Effector memory CD8-positive, alpha-beta T cell (primary cell): ENCODE measurements around the gene BLOC1S4.
A peak's percentile ranks its signal among the peaks of the same experiment; 100 is the strongest.
"Not testable (repeated sequence)": the region's sequence is repeated elsewhere in the genome, so short reads cannot be mapped to it uniquely, and the experiment has no call there.

Source experiments
- ATAC-seq: fragments of 150-1000 bp; cut with Tn5 transposase; replicated peaks from 2 replicates; pipeline ENCODE4 v1.10.0; 2021; ENCODE audit warnings: mild to moderate bottlenecking, moderate library complexity
- DNase-seq, 3 experiments: peaks; one replicate each; pipeline ENCODE4 v3.0.0; 2021
- H3K27ac Mint-ChIP-seq, 2 donors: one replicate each; pipeline ENCODE4 v1.8.0; 2022; ENCODE audit warnings: mild to moderate bottlenecking in 2 of 2, mixed read lengths in 2 of 2, moderate library complexity in 2 of 2
- H3K27me3 Mint-ChIP-seq, 2 donors: one replicate each; pipeline ENCODE4 v1.8.0; 2022; ENCODE audit warnings: mixed read lengths in 2 of 2
- H3K36me3 Mint-ChIP-seq: one replicate; pipeline ENCODE4 v1.8.0; 2022; ENCODE audit warnings: mild to moderate bottlenecking, moderate library complexity, mixed read lengths; ENCODE audit not compliant: insufficient read depth
- H3K4me1 Mint-ChIP-seq, 2 donors: one replicate each; pipeline ENCODE4 v1.8.0; 2022; ENCODE audit warnings: low read depth in 2 of 2, mixed read lengths in 2 of 2
- H3K4me3 Mint-ChIP-seq, 2 donors: one replicate each; pipeline ENCODE4 v1.8.0; 2022; ENCODE audit warnings: mild to moderate bottlenecking in 2 of 2, mixed read lengths in 2 of 2, moderate library complexity in 2 of 2
- H3K9me3 Mint-ChIP-seq, 2 donors: one replicate each; pipeline ENCODE4 v1.8.0; 2022; ENCODE audit warnings: mixed read lengths in 2 of 2

Gene BLOC1S4

GRCh38 chr4:6747294-6748051 lies 31.5 kb downstream of the BLOC1S4 start:
- H3K36me3 Mint-ChIP-seq: peaks cover 4% of the 10 kb centered on the region
- no peaks in the 10 kb centered on the region for H3K27me3 Mint-ChIP-seq
- no peak overlapping the region for H3K4me3 Mint-ChIP-seq
- H3K9me3 Mint-ChIP-seq: no peaks in the 10 kb centered on the region
- ATAC-seq: no peak
- peaks cover 9% of the 10 kb centered on the region in 2 donors for H3K4me1 Mint-ChIP-seq
- H3K27ac Mint-ChIP-seq: no peak overlapping the region
- no peak for DNase-seq

- Mint-ChIP-seq H3K4me3 (no peak overlapping the region), H3K27ac (no peak overlapping the region), H3K9me3 (no peaks in the 10 kb centered on the region), H3K4me1 (peaks cover 9% of the 10 kb centered on the region in 2 donors), H3K27me3 (no peaks in the 10 kb centered on the region), H3K36me3 (peaks cover 4% of the 10 kb centered on the region)
- no peak for DNase-seq
- no peak for ATAC-seq
Observed at GRCh38 chr4:6748286-6748685, 32.3 kb downstream of the BLOC1S4 start.

- H3K27me3 Mint-ChIP-seq: no peaks in the 10 kb centered on the region
- ATAC-seq: no peak
- H3K4me1 Mint-ChIP-seq: peaks cover 9% of the 10 kb centered on the region in 2 donors
- DNase-seq: no peak
- H3K36me3 Mint-ChIP-seq: peaks cover 4% of the 10 kb centered on the region
- H3K27ac Mint-ChIP-seq: peak overlapping the region; percentile 62 to 73
- H3K4me3 Mint-ChIP-seq: no peak overlapping the region
- no peaks in the 10 kb centered on the region for H3K9me3 Mint-ChIP-seq
Observed at GRCh38 chr4:6749340-6750171, 33.6 kb downstream of the BLOC1S4 start.

DNA sequence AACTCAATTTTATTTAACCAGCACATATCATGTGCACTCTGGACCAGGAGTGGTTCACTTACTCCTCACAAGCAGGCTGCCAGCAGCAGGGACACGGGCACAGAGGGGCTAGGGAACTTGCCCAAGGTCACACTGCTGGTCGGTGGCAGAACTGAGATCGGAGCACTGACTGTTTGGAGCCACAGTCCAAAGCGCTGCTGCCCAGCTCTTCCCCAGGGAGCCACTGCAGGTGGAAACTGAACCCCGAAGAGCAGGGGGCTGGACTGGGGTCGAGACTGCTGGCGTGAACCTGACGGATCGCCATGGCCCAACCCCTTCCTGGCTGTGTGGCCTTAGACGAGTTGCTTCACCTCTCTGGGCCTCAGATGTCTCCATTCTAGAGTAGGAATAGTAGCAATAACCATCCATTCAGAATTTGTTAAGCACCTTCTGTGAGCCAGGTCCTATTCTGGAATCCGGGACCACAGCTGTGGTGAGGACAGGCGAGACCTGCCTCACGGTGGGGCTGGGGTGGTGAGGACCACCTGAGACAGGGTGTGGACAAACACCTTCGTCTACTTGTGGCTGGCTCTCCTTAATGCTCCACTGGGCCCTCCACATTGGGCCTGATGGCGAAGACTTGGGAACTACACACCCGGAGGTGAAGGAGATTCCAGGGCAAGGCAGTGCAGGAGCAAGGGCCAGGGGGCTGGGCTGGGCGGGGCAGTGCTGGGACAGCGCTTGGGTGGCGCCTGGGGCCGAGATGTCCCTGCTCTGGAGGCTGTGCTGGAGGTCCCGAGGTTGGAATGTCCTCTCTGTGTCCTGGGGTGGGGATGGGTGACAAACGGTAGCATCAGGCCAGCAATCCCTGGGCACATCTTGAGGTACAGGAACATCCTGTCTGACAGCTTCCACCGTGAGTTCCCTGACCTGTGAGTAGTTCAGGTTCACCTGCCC lies 34.6 kb downstream of the BLOC1S4 start:
- H3K9me3 Mint-ChIP-seq: no peaks in the 10 kb centered on the region
- H3K27me3 Mint-ChIP-seq: no peaks in the 10 kb centered on the region
- ATAC-seq: no peak
- H3K4me1 Mint-ChIP-seq: peaks cover 9% of the 10 kb centered on the region in 2 donors
- DNase-seq: no peak
- H3K27ac Mint-ChIP-seq: peak overlapping the region; percentile 94 to 95
- peaks cover 4% of the 10 kb centered on the region for H3K36me3 Mint-ChIP-seq
- H3K4me3 Mint-ChIP-seq: peak overlapping the region; percentile 81 to 90

- H3K4me3 Mint-ChIP-seq: peak overlapping the region; percentile 81 to 90
- H3K36me3 Mint-ChIP-seq: peaks cover 4% of the 10 kb centered on the region
- H3K27me3 Mint-ChIP-seq: no peaks in the 10 kb centered on the region
- H3K27ac Mint-ChIP-seq: peak overlapping the region; percentile 94 to 95
- H3K9me3 Mint-ChIP-seq: no peaks in the 10 kb centered on the region
- ATAC-seq (peak; percentile 84), DNase-seq (peak in 2 of 3 experiments; percentile 7 to 10)
- peaks cover 9% of the 10 kb centered on the region in 2 donors for H3K4me1 Mint-ChIP-seq
Observed at GRCh38 chr4:6751611-6752485, 35.9 kb downstream of the BLOC1S4 start.

DNA sequence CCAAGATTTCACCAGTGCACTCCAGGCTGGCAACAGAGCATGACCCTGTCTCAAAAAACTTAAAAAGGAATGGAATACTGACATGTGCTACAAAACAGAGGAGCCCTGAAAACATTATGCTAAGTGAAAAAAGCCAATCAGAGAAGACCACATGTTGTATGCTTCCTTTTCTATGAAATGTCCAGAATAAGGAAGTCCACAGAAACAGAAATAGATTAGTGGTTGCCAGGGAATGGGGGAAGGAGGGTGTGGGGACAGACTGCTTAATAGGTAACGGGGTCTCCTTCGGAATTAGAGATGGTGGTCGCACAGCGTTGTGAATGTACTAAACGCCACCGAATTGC lies 36.5 kb downstream of the BLOC1S4 start:
- peaks cover 9% of the 10 kb centered on the region in 2 donors for H3K4me1 Mint-ChIP-seq
- no peaks in the 10 kb centered on the region for H3K9me3 Mint-ChIP-seq
- peaks cover 4% of the 10 kb centered on the region for H3K36me3 Mint-ChIP-seq
- peak overlapping the region in 1 of 2 donors; percentile 90 for H3K4me3 Mint-ChIP-seq
- no peak for DNase-seq
- no peaks in the 10 kb centered on the region for H3K27me3 Mint-ChIP-seq
- ATAC-seq: no peak
- peak overlapping the region in 1 of 2 donors; percentile 94 for H3K27ac Mint-ChIP-seq

DNA sequence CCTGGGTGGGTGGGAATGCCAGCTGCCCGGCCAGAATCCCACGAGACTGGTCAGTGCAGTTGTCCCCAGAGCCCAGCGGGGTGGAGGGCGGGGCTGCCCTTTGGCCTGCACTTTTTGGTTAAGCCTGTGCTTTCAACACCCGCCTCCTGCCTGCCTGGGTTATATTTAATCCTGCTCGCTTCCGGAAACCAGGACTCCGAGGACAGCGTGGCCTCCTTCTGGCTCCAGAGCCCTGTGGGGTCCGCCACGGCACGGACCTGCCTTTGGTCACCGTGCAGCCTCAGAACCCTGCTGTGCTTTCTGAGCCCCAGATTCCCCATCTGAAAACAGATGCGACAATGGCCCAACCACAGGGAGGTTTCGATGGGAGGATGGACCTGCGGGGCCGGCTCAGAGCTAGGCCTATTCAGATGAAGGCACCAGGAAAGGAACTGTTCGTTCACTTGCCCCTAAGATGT lies 37.2 kb downstream of the BLOC1S4 start:
- Mint-ChIP-seq H3K4me3 (no peak overlapping the region), H3K4me1 (peaks cover 9% of the 10 kb centered on the region in 2 donors), H3K36me3 (peaks cover 4% of the 10 kb centered on the region), H3K27ac (no peak overlapping the region), H3K27me3 (no peaks in the 10 kb centered on the region), H3K9me3 (no peaks in the 10 kb centered on the region)
- no peak for ATAC-seq
- DNase-seq: no peak

- H3K27me3 Mint-ChIP-seq: no peaks in the 10 kb centered on the region
- no peak overlapping the region for H3K4me3 Mint-ChIP-seq
- peaks cover 9% of the 10 kb centered on the region in 2 donors for H3K4me1 Mint-ChIP-seq
- H3K27ac Mint-ChIP-seq: no peak overlapping the region
- ATAC-seq (no peak), DNase-seq (no peak)
- peaks cover 4% of the 10 kb centered on the region for H3K36me3 Mint-ChIP-seq
- no peaks in the 10 kb centered on the region for H3K9me3 Mint-ChIP-seq
Observed at GRCh38 chr4:6753891-6754290, 37.9 kb downstream of the BLOC1S4 start.

DNA sequence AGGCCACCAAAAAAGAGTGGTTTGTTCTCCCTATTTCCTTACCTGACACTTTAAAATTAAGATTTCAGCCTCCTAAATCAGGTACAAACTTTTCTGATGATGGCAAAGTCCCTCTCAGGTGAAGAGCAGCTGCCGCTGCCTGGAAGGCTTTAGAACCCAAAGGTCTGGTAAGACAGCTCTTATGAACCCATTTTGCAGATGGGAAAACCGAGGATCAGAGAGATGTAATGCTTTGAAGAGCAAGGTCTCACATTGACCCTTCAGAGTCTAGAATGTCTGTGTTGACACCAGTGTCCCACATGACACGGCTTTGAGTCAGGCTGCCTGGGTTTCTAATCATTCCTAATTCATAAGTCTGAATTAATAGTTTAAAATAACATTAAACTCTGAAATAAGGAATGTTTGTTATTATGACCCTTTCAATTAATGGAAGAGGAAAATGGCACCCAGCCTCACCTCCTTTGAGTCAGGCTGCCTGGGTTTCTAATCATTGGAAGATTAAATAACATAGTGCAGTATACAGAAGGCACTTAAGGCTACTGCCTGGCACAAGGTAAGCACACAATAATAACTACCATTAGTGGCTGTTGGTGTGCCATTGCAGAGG lies 38.6 kb downstream of the BLOC1S4 start:
- no peak overlapping the region for H3K4me3 Mint-ChIP-seq
- H3K4me1 Mint-ChIP-seq: peaks cover 9% of the 10 kb centered on the region in 2 donors
- no peaks in the 10 kb centered on the region for H3K9me3 Mint-ChIP-seq
- H3K36me3 Mint-ChIP-seq: peaks cover 4% of the 10 kb centered on the region
- no peak for DNase-seq
- H3K27me3 Mint-ChIP-seq: no peaks in the 10 kb centered on the region
- H3K27ac Mint-ChIP-seq: no peak overlapping the region
- no peak for ATAC-seq

DNA sequence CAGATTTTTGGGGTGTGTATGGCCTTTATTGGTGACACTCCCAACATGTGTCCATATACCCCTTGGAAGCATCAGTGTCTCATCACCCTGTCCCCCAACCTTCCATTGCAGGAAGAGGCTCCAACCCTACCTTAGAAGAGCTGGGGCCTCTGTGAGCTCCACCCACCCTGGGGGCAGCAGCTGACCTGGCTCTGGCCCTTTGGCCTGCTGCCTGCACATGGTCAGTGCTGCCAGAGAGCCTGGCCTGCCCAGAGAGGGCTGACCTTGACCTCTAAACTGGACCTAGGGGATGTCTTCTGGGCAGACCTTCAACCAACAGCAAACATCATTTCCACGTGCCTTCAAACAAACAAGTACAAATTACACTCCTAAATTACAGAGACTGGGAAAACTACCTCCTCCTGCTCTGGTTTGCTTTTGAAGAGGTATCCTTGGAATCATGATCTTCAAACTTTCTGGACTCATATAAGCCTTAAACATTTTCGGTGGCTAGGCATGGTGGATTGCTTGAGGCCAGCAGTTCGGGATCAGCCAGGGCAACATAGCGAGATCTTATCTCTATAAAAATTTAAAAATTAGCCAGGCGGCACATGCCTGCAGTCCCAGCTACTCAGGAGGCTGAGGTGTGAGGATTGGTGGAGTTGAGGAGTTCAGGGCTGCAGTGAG lies 39.2 kb downstream of the BLOC1S4 start:
- Mint-ChIP-seq H3K27ac (no peak overlapping the region), H3K36me3 (peaks cover 4% of the 10 kb centered on the region), H3K9me3 (no peaks in the 10 kb centered on the region), H3K4me3 (no peak overlapping the region), H3K4me1 (peaks cover 9% of the 10 kb centered on the region in 2 donors), H3K27me3 (no peaks in the 10 kb centered on the region)
- no peak for ATAC-seq
- DNase-seq: no peak

DNA sequence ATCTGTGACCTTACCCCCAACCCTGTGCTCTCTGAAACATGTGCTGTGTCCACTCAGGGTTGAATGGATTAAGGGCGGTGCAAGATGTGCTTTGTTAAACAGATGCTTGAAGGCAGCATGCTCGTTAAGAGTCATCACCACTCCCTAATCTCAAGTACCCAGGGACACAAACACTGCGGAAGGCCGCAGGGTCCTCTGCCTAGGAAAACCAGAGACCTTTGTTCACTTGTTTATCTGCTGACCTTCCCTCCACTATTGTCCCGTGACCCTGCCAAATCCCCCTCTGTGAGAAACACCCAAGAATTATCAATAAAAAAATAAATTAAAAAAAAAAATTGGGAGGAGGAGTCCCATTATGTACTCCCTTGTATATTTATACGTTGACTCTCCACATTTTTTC lies 40.4 kb downstream of the BLOC1S4 start:
- not testable (repeated sequence) for H3K27ac Mint-ChIP-seq, H3K9me3 Mint-ChIP-seq, H3K4me1 Mint-ChIP-seq, H3K36me3 Mint-ChIP-seq, H3K4me3 Mint-ChIP-seq, H3K27me3 Mint-ChIP-seq, ATAC-seq, DNase-seq

GRCh38 chr4:6758728-6759127 lies 42.8 kb downstream of the BLOC1S4 start:
- ATAC-seq (no peak), DNase-seq (no peak)
- Mint-ChIP-seq H3K27me3 (peaks cover 0 to 10% of the 10 kb centered on the region in 2 donors), H3K4me3 (no peak overlapping the region), H3K36me3 (peaks cover 2% of the 10 kb centered on the region), H3K4me1 (peaks cover 0 to 8% of the 10 kb centered on the region in 2 donors), H3K27ac (no peak overlapping the region), H3K9me3 (no peaks in the 10 kb centered on the region)
